Measurements from ENCODE around the gene RPS2. TPM values are rescaled to one million over a fixed set of nuclear protein-coding genes. Genes with fewer than 3 reads are reported as not detected.
"Not testable (repeated sequence)": the region's sequence is repeated elsewhere in the genome, so short reads cannot be mapped to it uniquely, and the experiment has no call there.

The RPS2 gene
- total RNA-seq, 1 donor from 2014 or later = 2,692 TPM

GRCh38 chr16:1942810-1943726 lies 21.6 kb downstream of the RPS2 start, which contains the start of gene MSRB1:
Gene MSRB1 (minus strand): TSS chr16:1943199. CDS start chr16:1943156, 43 bp downstream.
- DNase-seq (ENCODE audit: low read depth in 2 of 2) = peak; percentile 93 to 99

DNA sequence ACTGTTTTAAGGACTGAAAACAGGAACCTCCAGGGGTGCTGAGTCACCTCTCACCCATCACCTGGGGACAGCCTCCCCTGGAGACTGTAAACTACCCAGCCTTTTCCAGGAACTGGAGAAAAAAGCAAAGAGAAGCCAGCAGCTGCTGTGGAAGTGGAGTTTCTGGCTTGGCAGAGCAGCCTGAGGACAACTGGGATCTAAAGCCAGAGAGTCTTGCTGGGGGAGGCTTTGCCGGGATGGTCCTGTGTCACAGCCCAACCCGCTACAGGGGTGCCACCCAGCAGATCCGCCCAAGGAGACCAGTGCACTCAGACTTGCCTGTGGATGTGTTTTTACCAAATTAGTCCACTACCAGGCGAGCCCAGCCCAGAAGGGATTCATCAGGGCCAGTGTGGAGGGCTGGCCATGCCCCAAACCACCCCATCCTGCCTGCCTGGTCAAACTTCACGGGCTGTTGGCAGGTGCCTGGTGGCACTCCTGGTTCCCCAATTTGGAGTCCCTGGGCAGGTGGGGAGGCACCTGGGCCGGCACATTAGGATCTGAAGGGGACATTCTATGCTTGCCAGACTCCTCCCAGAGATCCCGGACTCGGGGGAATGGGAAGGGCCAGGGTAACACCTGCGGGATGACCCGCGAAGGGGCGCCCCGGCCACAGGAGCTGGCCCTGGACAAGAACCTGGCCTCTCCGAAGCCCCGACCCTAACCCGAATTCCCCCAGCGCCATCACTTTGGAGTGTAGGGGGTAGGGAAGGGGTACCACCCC lies 22.4 kb downstream of the RPS2 start:
- DNase-seq (ENCODE audit: low read depth in 2 of 2) = no peak

- DNase-seq (ENCODE audit: low read depth in 2 of 2) = no peak
Measured at GRCh38 chr16:1941162-1942046, 23.2 kb downstream of the RPS2 start.

DNA sequence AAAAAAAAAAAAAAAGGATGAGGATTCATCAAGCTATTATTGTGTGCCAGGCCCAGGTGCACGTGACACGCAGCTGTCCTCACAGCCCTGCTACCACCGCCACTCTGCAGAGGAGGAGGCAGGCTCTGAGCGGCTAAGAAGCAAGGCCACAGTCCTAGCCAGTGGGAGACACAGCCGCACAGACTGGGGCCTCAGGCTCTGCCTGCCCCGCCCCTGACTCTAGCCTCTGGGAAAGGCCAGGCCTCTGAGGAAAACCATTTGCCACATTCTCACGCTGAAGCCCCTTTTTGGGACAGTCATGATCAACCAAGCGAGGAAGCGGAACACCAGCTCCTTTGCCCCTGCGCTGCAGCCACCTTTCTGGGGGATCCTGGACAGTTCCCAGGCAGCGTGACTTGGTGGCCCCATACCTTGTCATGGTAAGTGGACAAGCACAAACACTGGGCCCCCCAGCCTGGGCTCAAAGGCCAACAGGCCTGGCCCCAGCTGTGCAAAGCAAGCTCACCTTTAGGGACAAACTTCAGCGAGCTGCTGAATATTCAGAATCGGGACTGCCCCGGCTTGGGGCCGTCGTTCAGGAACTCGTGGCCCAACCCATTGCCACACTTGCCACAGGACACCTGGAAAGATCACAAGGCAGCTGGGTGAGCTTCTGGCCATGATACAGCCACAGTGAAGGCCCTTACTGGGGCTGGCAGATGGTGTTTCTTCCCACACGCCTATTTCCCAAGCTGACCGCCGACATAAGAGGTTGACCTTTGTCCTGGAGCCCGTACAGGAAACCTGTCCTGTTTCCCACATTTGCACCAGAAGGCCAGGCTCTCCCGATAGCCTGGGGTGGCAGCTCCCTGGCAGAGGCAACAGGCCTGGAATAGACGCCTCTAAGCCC lies 24.1 kb downstream of the RPS2 start:
- DNase-seq (ENCODE audit: low read depth in 2 of 2) = no peak

- DNase-seq (ENCODE audit: low read depth in 2 of 2) = not testable (repeated sequence)
Measured at GRCh38 chr16:1939833-1940232, 24.8 kb downstream of the RPS2 start.

GRCh38 chr16:1938910-1939309 lies 25.7 kb downstream of the RPS2 start:
- DNase-seq (ENCODE audit: low read depth in 2 of 2) = no peak

- DNase-seq (ENCODE audit: low read depth in 2 of 2) = no peak
Measured at GRCh38 chr16:1938316-1938715, 26.3 kb downstream of the RPS2 start.

- no peak for DNase-seq (ENCODE audit: low read depth in 2 of 2)
Measured at GRCh38 chr16:1936945-1937479, 27.6 kb downstream of the RPS2 start.

DNA sequence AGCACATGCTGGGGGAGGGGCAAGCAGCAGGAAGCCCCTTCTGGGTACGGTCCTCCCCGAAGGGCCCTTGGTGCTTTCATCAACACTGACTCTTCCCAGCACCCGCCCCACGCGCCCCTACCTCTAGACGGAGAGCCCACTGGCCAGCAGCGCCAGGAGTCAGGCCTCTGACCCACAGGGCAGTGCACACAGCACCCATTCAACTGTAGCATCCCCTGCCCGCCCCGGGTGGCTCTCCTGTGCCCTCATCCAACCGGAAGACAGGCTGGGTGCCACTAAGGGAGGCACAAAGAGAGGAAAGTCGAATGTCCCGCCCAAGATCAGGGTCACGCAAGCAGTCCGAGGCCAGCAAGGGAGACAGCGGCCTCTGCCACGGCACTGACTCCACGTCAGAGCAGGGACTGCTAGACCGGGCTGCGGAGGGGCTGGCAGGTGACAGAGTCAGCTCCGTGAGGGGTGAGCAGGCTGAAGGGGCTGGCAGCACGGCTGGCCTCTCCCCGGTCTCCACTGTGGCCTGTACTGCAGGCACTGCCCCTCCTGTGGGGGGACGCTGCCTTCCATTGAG lies 31.4 kb downstream of the RPS2 start:
- no peak for DNase-seq (ENCODE audit: low read depth in 2 of 2)

DNA sequence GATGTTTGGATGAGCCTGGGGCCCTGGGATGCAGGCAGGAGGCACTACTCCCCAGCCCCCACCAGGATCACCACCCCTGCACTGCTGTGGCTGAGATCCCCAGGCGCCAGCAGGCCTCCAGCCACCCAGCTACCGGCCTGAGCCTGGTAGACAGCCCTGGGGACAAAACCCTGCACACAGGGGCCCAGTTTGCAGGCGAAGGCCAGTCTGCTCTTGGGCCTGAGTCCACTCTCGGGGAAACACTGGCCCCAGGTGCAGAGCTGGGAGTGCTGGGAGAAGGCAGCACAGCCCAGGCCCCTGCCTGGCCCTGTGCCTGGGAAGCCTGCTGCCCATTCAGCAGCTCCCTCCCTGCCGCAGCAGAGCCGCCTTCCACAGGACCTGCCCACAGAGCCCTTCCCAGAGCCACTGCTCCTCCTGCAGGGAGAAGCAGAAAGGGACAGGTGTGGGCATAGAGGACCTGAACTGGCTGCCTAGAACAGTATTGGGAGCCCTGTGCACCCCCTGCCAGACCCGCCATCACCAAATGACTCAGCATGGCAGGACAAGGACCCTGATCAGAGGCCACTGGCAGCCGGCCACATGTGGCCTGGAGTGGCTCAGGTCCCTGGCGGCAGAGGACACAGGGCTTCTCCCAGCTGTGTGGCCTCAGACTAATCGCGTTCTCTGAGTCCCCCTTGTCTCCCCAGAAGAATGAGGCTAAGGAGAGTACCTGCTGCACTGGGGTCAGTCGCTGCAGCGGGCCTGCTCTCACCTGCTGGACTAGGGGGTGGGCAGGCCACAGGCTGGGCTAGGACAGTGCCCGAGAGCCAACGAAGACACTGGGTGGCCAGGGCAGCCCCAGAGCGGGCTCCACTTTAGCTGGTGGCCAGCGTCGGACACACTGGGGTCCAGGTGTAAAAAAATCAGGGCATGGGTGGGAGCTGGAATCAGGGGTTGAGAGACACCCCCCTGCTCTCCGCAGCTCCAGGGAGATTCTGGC lies 32.3 kb downstream of the RPS2 start:
- DNase-seq (ENCODE audit: low read depth in 2 of 2) = no peak

DNA sequence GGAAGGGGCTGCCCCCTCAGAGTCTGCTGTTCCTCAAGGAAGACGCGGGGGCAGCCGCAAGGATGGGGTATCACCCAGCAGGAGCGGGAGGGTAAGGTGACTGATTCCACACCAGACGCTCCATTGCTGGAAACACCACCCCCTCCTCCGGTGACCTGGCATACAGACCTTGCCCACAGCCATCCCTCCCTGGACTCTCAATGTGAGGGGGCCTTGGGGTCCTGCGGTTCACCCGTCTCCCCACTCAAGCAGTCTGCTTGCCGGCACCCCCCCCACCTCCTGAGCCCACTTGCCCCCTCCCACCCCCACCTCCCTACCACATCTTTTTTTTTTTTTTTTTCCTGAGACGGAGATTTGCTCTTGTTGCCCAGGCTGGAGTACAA lies 34.3 kb downstream of the RPS2 start:
- DNase-seq (ENCODE audit: low read depth in 2 of 2) = no peak

GRCh38 chr16:1929578-1930337 lies 34.9 kb downstream of the RPS2 start:
- DNase-seq (ENCODE audit: low read depth in 2 of 2) = peak; percentile 48 to 83

- DNase-seq (ENCODE audit: low read depth in 2 of 2) = peak in 1 of 2 donors; percentile 24
Measured at GRCh38 chr16:1929105-1929504, 35.5 kb downstream of the RPS2 start.

DNA sequence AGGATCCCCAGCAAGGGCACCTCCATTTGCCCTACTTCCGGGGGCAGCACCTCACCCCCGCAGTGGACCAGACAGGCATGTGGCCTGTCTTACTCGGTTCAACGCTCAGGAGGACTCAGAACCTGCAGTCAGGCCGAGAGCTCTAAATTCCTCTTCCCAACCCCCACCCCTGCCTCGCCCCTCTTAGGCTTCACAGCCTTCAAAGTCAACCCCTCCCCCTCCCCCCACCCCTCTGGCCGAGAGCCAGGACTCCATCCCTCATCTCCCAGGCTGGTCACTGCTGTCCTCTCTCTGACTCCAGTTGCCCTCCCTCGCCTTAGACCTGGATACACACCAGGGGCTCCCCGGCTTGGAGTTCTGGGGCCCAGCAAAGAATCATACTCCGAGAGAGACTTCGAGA lies 38.4 kb downstream of the RPS2 start:
- no peak for DNase-seq (ENCODE audit: low read depth in 2 of 2)

GRCh38 chr16:1924095-1924494 lies 40.5 kb downstream of the RPS2 start:
- DNase-seq (ENCODE audit: low read depth in 2 of 2) = no peak

GRCh38 chr16:1923299-1924034 lies 41.2 kb downstream of the RPS2 start:
- peak in 1 of 2 donors; percentile 29 for DNase-seq (ENCODE audit: low read depth in 2 of 2)

DNA sequence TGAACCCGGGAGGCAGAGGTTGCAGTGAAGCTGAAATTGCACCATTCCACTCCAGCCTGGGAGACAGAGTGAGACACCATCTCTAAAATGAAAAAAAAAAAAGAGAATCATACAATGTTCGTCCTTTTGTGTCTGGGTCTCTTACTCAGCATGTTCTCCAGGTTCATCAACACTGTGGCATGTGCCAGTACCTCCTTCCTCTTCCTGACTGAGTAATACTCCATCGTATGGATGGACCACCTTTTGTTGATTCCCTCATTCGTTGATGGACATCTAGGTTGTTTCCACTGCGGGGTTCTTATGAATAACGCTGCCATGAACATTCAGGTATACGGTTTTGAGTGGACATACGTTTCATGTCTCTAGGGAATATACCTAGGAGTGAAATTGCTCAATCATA lies 42.3 kb downstream of the RPS2 start:
- DNase-seq (ENCODE audit: low read depth in 2 of 2) = no peak

Measured in dermis microvascular lymphatic vessel endothelial cell (primary cell).